Smooth muscle cell (in vitro differentiated cells): ENCODE data around the gene ROS1. TPM values are rescaled to one million over a fixed set of nuclear protein-coding genes. Genes with fewer than 3 reads are reported as not detected.

Experiments
- DNase-seq: peaks from one replicate; lab custom pipeline; 2025; ENCODE audit not compliant: unreplicated experiment; lab: John Stamatoyannopoulos, UW
- H2AFZ ChIP-seq: fragments of 200-600 bp; sonication (generic); 2 replicates; pipeline ENCODE4 v1.6.0; 2016; ENCODE audit warnings: antibody characterized with exemption, low read depth, mild to moderate bottlenecking
- H3F3A ChIP-seq: fragments of 200-600 bp; sonication (generic); 2 replicates; pipeline ENCODE4 v1.6.0; 2017; ENCODE audit warnings: antibody characterized with exemption, low read depth
- H3K27ac ChIP-seq: fragments of 200-600 bp; sonication (generic); 2 replicates; pipeline ENCODE4 v1.5.1; 2016; ENCODE audit warnings: low read depth, mild to moderate bottlenecking
- H3K27me3 ChIP-seq: fragments of 200-600 bp; sonication (generic); 2 replicates; pipeline ENCODE4 v1.6.1; 2016; ENCODE audit warnings: low read depth, mild to moderate bottlenecking
- H3K36me3 ChIP-seq: fragments of 200-600 bp; sonication (generic); 2 replicates; pipeline ENCODE4 v1.5.1; 2016; ENCODE audit warnings: low read depth
- H3K4me1 ChIP-seq: fragments of 200-600 bp; sonication (generic); 2 replicates; pipeline ENCODE4 v1.5.1; 2016; ENCODE audit warnings: low read depth
- H3K4me2 ChIP-seq: fragments of 200-600 bp; sonication (generic); 2 replicates; pipeline ENCODE4 v1.6.0; 2016; ENCODE audit warnings: mild to moderate bottlenecking
- H3K4me3 ChIP-seq: fragments of 200-600 bp; sonication (generic); 2 replicates; pipeline ENCODE4 v1.5.1; 2016; ENCODE audit warnings: mild to moderate bottlenecking
- H3K79me2 ChIP-seq: fragments of 200-600 bp; sonication (generic); 2 replicates; pipeline ENCODE4 v1.6.0; 2016; ENCODE audit warnings: low read depth, mild to moderate bottlenecking
- H3K9ac ChIP-seq: fragments of 200-600 bp; sonication (generic); 2 replicates; pipeline ENCODE4 v1.6.0; 2016; ENCODE audit warnings: low read depth
- H3K9me3 ChIP-seq: fragments of 200-600 bp; sonication (generic); replicated peaks from 2 replicates; pipeline ENCODE4 v1.5.1; 2016; ENCODE audit warnings: low read depth
- H4K20me1 ChIP-seq: fragments of 200-600 bp; sonication (generic); 2 replicates; pipeline ENCODE4 v1.6.0; 2016; ENCODE audit warnings: low read depth
- CTCF ChIP-seq: fragments of 200-600 bp; sonication (generic); IDR thresholded peaks from 2 replicates; pipeline ENCODE4 v1.5.1; 2017; ENCODE audit warnings: borderline replicate concordance, mild to moderate bottlenecking, antibody characterized with exemption; ENCODE audit not compliant: insufficient read depth, poor library complexity, severe bottlenecking
- WGBS: methylation state at CpG from one replicate; pipeline ENCODE4 v1.1.7; 2016; ENCODE audit warnings: low lambda C conversion rate; 5-methylcytosine and 5-hydroxymethylcytosine counted together
- polyA plus RNA-seq: library from polyadenylated mRNA; unstranded; fragments of >200 nt; fragmentation: Nextera tagmentation; extraction: Ambion mirVana; gene quantifications from 2 replicates; pipeline ENCODE4 v1.2.1, GENCODE V29; 2016
- total RNA-seq: library from RNA; depleted of rRNA; stranded (reverse); fragments of >200 nt; gene quantifications from 2 replicates; pipeline ENCODE4 v1.2.3, GENCODE V29; 2014

Gene ROS1
- total and polyA plus RNA-seq, 2 experiments from 2014 or later = 0.03 to 0.09 TPM

- no peak overlapping the region for H3K4me3 ChIP-seq
- no peaks in the 10 kb centered on the region for H3K79me2 ChIP-seq
- no peaks in the 10 kb centered on the region for H4K20me1 ChIP-seq
- H3K4me1 ChIP-seq = peaks cover 47% of the 10 kb centered on the region
- WGBS = 38% methylated on average over 10 of the region's 10 CpGs
- no peaks in the 10 kb centered on the region for H3K27me3 ChIP-seq
- no peaks in the 10 kb centered on the region for H3K36me3 ChIP-seq
- H3K9ac ChIP-seq = peak overlapping the region; percentile 98
- peaks cover 26% of the 10 kb centered on the region for H3F3A ChIP-seq
- peak overlapping the region; percentile 100 for H3K27ac ChIP-seq
- no peak for DNase-seq
- peak overlapping the region; percentile 73 for H2AFZ ChIP-seq
- peak; percentile 84 for TF ChIP-seq CTCF
- peak overlapping the region; percentile 80 for H3K4me2 ChIP-seq
- no peaks in the 10 kb centered on the region for H3K9me3 ChIP-seq
These were observed 24.1 kb upstream of the ROS1 start for GRCh38 chr6:117449549-117450439.

- peaks cover 26% of the 10 kb centered on the region for H3F3A ChIP-seq
- peak overlapping the region; percentile 98 for H3K9ac ChIP-seq
- DNase-seq = no peak
- H4K20me1 ChIP-seq = no peaks in the 10 kb centered on the region
- no peak overlapping the region for H2AFZ ChIP-seq
- peak overlapping the region; percentile 100 for H3K27ac ChIP-seq
- 8% methylated on average over 6 of the region's 6 CpGs for WGBS
- no peak for TF ChIP-seq CTCF
- no peak overlapping the region for H3K4me3 ChIP-seq
- H3K36me3 ChIP-seq = no peaks in the 10 kb centered on the region
- no peaks in the 10 kb centered on the region for H3K79me2 ChIP-seq
- peak overlapping the region; percentile 80 for H3K4me2 ChIP-seq
- H3K9me3 ChIP-seq = no peaks in the 10 kb centered on the region
- H3K27me3 ChIP-seq = no peaks in the 10 kb centered on the region
- H3K4me1 ChIP-seq = peaks cover 47% of the 10 kb centered on the region
These were observed 23.2 kb upstream of the ROS1 start for GRCh38 chr6:117448732-117449485.

- Histone ChIP-seq H3K4me3 (no peak overlapping the region), H2AFZ (peak overlapping the region; percentile 78), H3K36me3 (no peaks in the 10 kb centered on the region), H3K4me2 (peak overlapping the region; percentile 80), H3K4me1 (peaks cover 47% of the 10 kb centered on the region), H3K27ac (peak overlapping the region; percentile 100), H3K27me3 (no peaks in the 10 kb centered on the region), H3F3A (peaks cover 26% of the 10 kb centered on the region), H3K79me2 (no peaks in the 10 kb centered on the region), H3K9ac (peak overlapping the region; percentile 88), H3K9me3 (no peaks in the 10 kb centered on the region), H4K20me1 (no peaks in the 10 kb centered on the region)
- WGBS = 29% methylated on average over 5 of the region's 5 CpGs
- DNase-seq = no peak
- TF ChIP-seq CTCF = no peak
These were observed 22.3 kb upstream of the ROS1 start for GRCh38 chr6:117448011-117448410.
